GOT3 (cell line): ENCODE data around the gene DPCD.

Experiments used
- DNase-seq: peaks from one replicate; lab custom pipeline; 2025; ENCODE audit warnings: mixed read lengths; lab: John Stamatoyannopoulos, UW

The DPCD gene

GRCh38 chr10:101587725-101588653 lies at the start of gene DPCD, which contains the start of gene POLL:
Gene DPCD, plus strand, starts transcription at chr10:101588321. Its CDS starts 16 bp downstream, at chr10:101588337.
Gene POLL, minus strand, starts transcription at chr10:101588257. Its CDS starts 897 bp downstream, at chr10:101587360.
- peak; percentile 76 for DNase-seq

- DNase-seq = no peak
These were observed 49.7 kb upstream of the DPCD start for GRCh38 chr10:101538446-101538845.

GRCh38 chr10:101545898-101546297 lies 42.2 kb upstream of the DPCD start:
- DNase-seq = no peak

- DNase-seq = no peak
These were observed 37.2 kb upstream of the DPCD start for GRCh38 chr10:101550965-101551364.

- no peak for DNase-seq
These were observed 35.7 kb upstream of the DPCD start for GRCh38 chr10:101552442-101552841.

DNA sequence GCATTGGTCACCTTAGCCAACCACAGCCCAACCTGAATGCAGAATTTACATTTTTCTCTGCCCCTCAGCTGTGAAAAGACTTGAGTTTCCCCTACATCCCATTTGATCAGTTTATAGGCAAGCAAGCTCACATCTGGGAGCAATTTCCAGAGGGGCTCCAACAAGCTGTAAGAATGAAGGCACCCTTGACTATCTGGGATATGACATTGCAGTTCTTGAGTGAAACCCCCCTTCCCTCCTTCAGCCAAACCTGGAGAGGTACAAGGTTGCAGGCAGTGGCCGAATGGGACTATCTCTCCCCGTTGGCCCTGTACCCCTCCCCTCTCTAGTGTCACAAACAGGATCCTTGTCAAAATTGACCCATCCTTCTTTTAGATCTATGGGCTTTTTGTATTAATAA lies 30.6 kb upstream of the DPCD start:
- no peak for DNase-seq

GRCh38 chr10:101558204-101558603 lies 29.9 kb upstream of the DPCD start:
- no peak for DNase-seq

GRCh38 chr10:101558671-101559595 lies 29.2 kb upstream of the DPCD start:
- DNase-seq = no peak

GRCh38 chr10:101559596-101560297 lies 28.4 kb upstream of the DPCD start:
- no peak for DNase-seq

DNA sequence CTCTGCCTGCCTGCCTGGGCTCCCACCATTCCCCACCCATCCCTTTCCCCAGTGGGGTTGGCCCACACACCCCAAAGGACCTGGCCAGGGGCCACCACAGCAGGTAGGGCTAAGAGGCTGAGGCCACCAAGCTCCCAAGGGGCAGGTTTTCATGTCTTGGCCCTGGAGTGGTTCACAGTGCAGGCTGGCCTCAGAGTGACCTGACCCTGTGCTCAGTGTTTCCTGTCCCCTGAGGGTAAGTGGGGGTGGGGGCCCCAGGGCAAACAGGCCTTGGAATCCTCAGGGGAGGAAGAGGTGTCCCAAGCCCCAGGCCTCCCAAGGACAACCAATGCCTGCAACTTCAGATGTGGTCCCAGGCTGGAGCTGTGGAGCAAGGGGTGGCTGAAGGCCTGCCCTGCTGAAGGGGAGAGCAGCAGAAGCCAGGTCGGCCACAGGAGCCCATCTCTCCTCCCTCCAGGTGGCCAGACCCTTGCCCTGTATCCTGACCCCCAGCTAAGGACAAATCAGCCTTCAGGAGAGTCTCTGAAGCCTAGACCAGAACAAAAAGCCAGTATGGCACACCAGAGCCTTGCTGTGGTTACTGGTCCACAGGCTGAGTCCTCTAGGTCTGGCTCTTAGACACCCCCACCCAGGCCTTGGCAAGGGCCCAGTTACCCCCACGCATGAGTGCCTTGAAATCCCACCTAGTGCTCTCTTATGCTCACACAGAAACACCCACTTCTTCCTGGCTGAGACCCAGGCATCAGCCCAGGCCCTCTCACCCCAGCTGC lies 27.6 kb upstream of the DPCD start:
- DNase-seq = no peak

GRCh38 chr10:101561068-101561915 lies 26.8 kb upstream of the DPCD start:
- no peak for DNase-seq

DNA sequence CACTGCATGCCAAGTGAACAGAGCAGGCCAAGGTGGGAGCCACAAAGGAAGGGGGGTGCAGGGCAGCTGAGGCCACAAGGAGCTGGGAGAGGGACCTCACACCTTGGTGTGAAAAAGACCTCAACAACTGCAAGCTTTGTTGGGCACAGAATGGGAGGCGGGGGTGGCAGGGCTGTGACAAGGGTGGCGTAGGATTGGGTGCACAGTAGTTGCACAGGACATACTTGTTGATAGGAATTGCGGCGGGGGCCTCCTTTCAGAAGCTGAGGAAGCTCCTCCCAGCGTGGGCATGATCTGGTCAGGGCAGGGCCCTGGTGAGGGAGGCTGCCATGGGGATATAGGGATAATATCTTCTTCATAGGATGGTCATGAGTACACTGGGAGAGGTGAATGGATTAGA lies 25.9 kb upstream of the DPCD start:
- DNase-seq = no peak

GRCh38 chr10:101563007-101563406 lies 25.1 kb upstream of the DPCD start:
- no peak for DNase-seq

DNA sequence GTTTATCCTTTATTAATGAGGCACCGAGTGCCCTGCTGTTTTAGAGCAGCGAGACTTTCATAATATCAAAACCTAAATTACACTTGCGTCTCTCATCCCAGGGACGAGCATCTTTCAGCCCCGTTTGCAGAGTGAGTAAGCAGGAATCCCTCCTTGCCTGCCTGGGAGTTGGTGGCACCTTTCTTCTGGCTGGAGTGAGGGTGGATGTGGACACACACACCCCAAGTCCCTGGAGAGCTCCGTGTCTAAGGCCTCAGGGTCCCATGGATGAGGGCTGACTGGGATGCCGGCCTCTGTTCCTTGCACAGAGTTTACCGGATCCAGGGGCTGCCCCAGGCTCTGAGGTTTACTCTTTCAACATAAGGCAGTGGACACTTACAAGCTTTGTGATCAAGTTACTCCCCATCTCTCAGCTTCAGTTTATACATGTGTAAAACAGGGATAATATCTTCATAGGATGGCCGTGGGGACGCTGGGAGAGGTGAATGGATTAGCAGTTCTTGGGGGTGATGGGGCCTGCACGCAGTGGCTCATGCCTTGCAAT lies 24.6 kb upstream of the DPCD start:
- no peak for DNase-seq

GRCh38 chr10:101564490-101564991 lies 23.6 kb upstream of the DPCD start:
- no peak for DNase-seq

DNA sequence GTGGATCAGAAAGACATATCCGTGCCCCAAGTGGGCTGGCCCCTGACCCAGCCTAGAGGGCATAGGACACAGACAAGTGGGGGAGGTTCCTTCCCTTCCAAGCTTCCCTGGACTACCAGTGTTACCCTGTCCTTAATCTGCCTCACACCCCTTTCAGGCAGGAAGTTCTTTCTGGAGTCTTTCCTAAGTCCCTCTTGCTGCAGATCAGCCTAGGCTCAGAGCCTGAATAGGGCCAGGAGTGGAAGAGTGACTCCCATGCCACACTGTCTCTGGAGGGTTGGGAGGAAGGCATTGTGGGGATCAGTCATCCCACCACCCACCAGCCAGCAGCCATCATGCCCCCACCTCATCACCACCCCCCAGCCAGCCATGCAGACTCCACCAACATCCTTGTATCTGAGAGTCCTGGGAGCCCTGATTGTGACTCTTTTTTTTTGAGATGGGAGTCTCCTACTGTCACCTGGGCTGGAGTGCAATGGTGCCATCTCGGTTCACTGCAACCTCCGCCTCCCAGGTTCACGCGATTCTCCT lies 22.7 kb upstream of the DPCD start:
- no peak for DNase-seq

DNA sequence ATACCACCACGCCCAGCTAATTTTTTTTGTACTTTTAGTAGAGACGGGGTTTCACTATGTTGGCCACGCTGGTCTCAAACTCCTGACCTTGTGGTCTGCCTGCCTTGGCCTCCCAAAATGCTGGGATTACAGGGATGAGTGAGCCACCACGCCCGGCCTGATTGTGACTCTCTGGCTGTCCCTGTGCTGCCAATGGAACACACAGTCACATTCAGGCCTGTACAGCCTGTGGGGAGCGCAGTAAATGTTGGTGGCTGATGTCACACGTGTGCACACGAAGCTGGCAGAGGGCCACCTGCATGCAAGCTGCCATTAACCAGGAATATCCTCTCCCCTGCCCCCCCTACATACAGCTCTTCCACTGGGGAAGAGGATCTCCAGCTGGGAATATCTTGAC lies 22.2 kb upstream of the DPCD start:
- DNase-seq = no peak

GRCh38 chr10:101566333-101567164 lies 21.6 kb upstream of the DPCD start:
- DNase-seq = no peak
